Measurements from ENCODE around the gene CNOT8. TPM values are rescaled to one million over a fixed set of nuclear protein-coding genes. Genes with fewer than 3 reads are reported as not detected.

CNOT8 gene
- total RNA-seq, 2 donors from 2014 or later = 19.8 to 32.4 TPM

DNA sequence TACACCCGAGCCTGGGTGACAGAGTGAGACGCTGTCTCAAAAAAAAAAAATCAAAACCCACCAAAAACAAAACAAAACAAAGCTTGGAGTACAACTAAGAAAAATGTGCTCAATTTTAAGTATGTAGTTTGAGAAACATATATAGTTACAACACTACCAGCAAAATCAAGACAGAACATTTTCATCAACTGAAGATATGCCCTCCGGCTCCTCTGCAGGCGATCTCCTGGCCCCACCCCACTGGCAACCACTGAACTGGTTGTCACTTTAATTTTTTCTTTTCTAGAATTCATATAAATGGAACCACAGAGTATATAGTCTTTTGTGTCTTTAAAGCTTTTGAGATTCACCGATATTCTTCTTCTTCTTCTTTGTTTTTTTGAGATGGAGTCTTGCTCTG lies 35.0 kb downstream of the CNOT8 start:
- WGBS, 2 donors = 79 to 93% methylated on average over 5 of the region's 5 CpGs
- intact Hi-C loops (cut with DNase I) = no loop called here

DNA sequence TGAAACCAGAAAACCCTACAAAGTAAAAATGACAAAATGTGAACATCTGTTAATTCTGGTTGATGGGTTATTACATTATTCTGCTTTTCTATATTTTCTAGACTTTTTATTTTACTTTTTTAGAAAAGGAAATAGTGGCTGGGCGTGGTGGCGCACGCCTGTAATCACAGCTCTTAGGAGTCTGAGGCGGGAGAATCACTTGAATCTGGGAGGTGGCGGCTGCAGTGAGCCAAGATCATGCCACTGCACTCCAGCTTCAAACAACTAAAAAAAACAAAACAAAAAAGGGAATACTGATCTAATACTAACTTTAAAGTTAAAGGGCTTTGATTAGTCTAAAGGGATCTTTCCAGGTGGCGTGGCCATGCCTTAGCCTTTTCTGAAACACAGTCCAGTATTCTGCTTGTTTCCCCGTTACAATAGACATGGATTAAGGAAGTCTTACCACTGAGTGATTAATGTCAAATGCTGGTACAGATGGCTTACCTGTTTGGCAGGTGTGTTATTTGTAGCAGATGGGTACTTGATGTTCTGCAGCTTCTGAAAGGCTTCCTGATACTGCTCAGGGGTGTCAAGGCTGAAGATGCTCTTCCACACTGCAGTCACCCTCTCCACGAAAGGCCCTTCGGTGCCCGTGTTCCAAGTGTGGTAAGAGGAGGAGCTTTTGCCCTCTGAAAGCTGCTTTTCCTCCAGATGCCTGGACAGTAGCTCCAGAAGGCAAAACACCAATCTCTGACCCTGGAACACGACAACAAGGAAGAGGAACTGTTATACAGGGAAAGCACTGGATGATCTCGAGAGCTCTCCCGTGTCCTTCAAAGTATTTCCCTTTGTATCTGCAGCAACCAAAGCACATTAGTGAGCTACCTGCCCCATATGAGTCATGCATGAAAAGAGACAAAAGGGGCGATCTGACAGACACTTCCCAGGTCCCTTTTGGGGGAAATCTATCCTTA lies 37.5 kb downstream of the CNOT8 start:
- ATAC-seq (no peak), DNase-seq (no peak)
- Histone ChIP-seq H3K4me1 (no peaks in the 10 kb centered on the region), H3K9me3 (no peaks in the 10 kb centered on the region), H3K27me3 (no peaks in the 10 kb centered on the region), H3K27ac (no peak overlapping the region), H3K4me3 (no peak overlapping the region), H3K36me3 (replicated peaks in 1 of 2; ENCODE audit: insufficient read depth in 1 of 2, low read depth in 2 of 2) (peaks cover 11 to 28% of the 10 kb centered on the region in 2 donors)
- TF ChIP-seq POLR2A (IDR thresholded peaks at IDR 0.05) = no peak
- TF ChIP-seq, protein P1, sequence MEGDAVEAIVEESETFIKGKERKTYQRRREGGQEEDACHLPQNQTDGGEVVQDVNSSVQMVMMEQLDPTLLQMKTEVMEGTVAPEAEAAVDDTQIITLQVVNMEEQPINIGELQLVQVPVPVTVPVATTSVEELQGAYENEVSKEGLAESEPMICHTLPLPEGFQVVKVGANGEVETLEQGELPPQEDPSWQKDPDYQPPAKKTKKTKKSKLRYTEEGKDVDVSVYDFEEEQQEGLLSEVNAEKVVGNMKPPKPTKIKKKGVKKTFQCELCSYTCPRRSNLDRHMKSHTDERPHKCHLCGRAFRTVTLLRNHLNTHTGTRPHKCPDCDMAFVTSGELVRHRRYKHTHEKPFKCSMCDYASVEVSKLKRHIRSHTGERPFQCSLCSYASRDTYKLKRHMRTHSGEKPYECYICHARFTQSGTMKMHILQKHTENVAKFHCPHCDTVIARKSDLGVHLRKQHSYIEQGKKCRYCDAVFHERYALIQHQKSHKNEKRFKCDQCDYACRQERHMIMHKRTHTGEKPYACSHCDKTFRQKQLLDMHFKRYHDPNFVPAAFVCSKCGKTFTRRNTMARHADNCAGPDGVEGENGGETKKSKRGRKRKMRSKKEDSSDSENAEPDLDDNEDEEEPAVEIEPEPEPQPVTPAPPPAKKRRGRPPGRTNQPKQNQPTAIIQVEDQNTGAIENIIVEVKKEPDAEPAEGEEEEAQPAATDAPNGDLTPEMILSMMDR (IDR thresholded peaks at IDR 0.05) = no peak
- WGBS, 2 donors = 84 to 89% methylated on average over 14 of the region's 14 CpGs
- intact Hi-C loops (cut with DNase I) = no loop called here

More for the DNA sequence above, 35.0 kb downstream of the CNOT8 start:
- H3K36me3 ChIP-seq (replicated peaks in 1 of 2; ENCODE audit: insufficient read depth in 1 of 2, low read depth in 2 of 2) = peaks cover 12 to 30% of the 10 kb centered on the region in 2 donors
- H3K4me1 ChIP-seq = no peaks in the 10 kb centered on the region
- TF ChIP-seq, protein P1 (IDR thresholded peaks at IDR 0.05) = no peak
- no peak for TF ChIP-seq POLR2A (IDR thresholded peaks at IDR 0.05)
- H3K27me3 ChIP-seq = no peaks in the 10 kb centered on the region
- no peaks in the 10 kb centered on the region for H3K9me3 ChIP-seq
- no peak for ATAC-seq
- DNase-seq = no peak
- H3K27ac ChIP-seq = no peak overlapping the region
- H3K4me3 ChIP-seq = no peak overlapping the region

DNA sequence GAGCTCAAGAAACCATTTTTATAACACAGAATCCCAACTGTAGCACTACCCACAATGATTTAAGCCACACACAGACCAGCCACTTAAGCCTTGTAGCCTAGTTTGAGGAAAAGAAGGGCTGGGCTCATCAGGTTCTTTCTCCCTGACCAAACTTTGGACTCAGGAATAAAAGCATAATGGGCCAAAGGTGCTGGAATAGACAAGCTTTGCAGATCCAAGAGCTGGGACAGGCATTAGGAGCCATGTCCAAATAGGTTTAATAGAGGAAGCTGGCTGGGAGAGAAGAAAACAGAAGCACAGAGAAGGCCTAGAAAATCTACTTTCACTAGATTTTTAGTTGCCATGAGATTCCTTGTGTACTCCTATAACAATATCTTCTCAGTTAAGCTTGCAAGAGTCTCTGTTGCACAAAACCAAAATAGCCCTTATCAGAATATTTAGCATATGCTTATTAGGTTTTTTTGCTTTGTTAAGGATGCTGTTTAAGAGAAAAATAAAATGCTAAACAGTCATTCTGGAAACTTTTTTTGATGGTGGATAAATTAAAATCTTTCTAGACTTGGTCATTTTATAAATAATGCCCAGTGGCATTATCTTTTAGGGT lies 38.2 kb downstream of the CNOT8 start:
- ATAC-seq = no peak
- Histone ChIP-seq H3K27ac (no peak overlapping the region), H3K36me3 (replicated peaks in 1 of 2; ENCODE audit: insufficient read depth in 1 of 2, low read depth in 2 of 2) (peaks cover 11 to 24% of the 10 kb centered on the region in 2 donors)

DNA sequence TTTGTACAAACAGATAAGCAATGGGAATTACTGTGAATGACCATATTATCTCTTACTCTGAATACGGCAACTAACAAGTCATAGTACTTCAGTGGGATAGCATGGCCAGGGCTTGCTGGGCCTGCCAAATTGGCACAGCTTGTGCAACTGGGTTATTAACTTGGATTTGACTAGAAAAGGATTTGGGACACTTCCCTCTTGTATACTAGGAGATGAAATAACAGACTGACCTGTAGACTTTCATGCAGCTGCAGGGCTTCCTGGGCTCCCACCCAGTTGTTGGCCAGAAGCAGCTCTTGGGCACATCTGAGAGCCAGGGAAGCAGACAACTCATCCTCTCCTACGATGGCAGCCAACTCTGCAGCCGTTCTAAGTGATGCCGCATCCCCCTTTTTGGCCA lies 39.8 kb downstream of the CNOT8 start:
- no peaks in the 10 kb centered on the region for H3K9me3 ChIP-seq
- peaks cover 11 to 30% of the 10 kb centered on the region in 2 donors for H3K36me3 ChIP-seq (replicated peaks in 1 of 2; ENCODE audit: insufficient read depth in 1 of 2, low read depth in 2 of 2)
- H3K4me1 ChIP-seq = no peaks in the 10 kb centered on the region
- no peak for ATAC-seq
- 78 to 83% methylated on average over 4 of the region's 4 CpGs for WGBS, 2 donors
- intact Hi-C loops (cut with DNase I) = no loop called here
- no peak overlapping the region for H3K27ac ChIP-seq
- H3K27me3 ChIP-seq = no peaks in the 10 kb centered on the region
- no peak overlapping the region for H3K4me3 ChIP-seq
- no peak for TF ChIP-seq POLR2A (IDR thresholded peaks at IDR 0.05)
- TF ChIP-seq, protein P1 (IDR thresholded peaks at IDR 0.05) = no peak
- DNase-seq = no peak

More for the DNA sequence above, 38.2 kb downstream of the CNOT8 start:
- no peaks in the 10 kb centered on the region for H3K9me3 ChIP-seq
- H3K4me3 ChIP-seq = no peak overlapping the region
- no peak for DNase-seq
- no peak for TF ChIP-seq POLR2A (IDR thresholded peaks at IDR 0.05)
- TF ChIP-seq, protein P1 (IDR thresholded peaks at IDR 0.05) = no peak
- intact Hi-C loops (cut with DNase I) = no loop called here
- H3K27me3 ChIP-seq = no peaks in the 10 kb centered on the region
- H3K4me1 ChIP-seq = no peaks in the 10 kb centered on the region

All from body of pancreas (tissue), 4 donors.